Ishikawa (cell line): ENCODE results near the gene ADD1.

Source experiments
- CEBPB ChIP-seq: IDR thresholded peaks from 2 replicates; pipeline ENCODE4 v1.6.1; 2012
- CREB1 ChIP-seq: IDR thresholded peaks from 2 replicates; pipeline ENCODE4 v1.6.1; 2012; ENCODE audit warnings: low read depth
- EGR1 ChIP-seq: IDR thresholded peaks from 2 replicates; pipeline ENCODE4 v1.6.1; 2012
- EP300 ChIP-seq: IDR thresholded peaks from 2 replicates; pipeline ENCODE4 v1.6.1; 2012; ENCODE audit warnings: borderline replicate concordance
- FOXM1 ChIP-seq: IDR thresholded peaks from 2 replicates; pipeline ENCODE4 v1.6.1; 2012; ENCODE audit warnings: low read depth, borderline replicate concordance
- NFIC ChIP-seq: IDR thresholded peaks from 2 replicates; pipeline ENCODE4 v1.6.1; 2012
- RAD21 ChIP-seq: IDR thresholded peaks from 2 replicates; pipeline ENCODE4 v1.6.1; 2012; ENCODE audit warnings: low read depth
- TAF1 ChIP-seq: IDR thresholded peaks from 2 replicates; pipeline ENCODE4 v1.6.1; 2012; ENCODE audit warnings: low read depth, mild to moderate bottlenecking
- TCF12 ChIP-seq: IDR thresholded peaks from 2 replicates; pipeline ENCODE4 v1.6.1; 2012; ENCODE audit warnings: low read depth
- TEAD4 ChIP-seq: IDR thresholded peaks from 2 replicates; pipeline ENCODE4 v1.6.1; 2012
- YY1 ChIP-seq: IDR thresholded peaks from 2 replicates; pipeline ENCODE4 v1.6.1; 2012; ENCODE audit warnings: low read depth
- ZBTB7A ChIP-seq: IDR thresholded peaks from 2 replicates; pipeline ENCODE4 v1.6.1; 2012; ENCODE audit warnings: low read depth
- TF ChIP-seq, protein P1 (sequence below): IDR thresholded peaks from 2 replicates; pipeline ENCODE4 v1.6.1; 2012
- TF ChIP-seq, protein P2 (sequence below): IDR thresholded peaks from 2 replicates; pipeline ENCODE4 v1.6.1; 2012
- TF ChIP-seq, protein P3 (sequence below): IDR thresholded peaks from 2 replicates; pipeline ENCODE4 v1.6.1; 2012; ENCODE audit warnings: low read depth, mild to moderate bottlenecking

The ADD1 gene

DNA sequence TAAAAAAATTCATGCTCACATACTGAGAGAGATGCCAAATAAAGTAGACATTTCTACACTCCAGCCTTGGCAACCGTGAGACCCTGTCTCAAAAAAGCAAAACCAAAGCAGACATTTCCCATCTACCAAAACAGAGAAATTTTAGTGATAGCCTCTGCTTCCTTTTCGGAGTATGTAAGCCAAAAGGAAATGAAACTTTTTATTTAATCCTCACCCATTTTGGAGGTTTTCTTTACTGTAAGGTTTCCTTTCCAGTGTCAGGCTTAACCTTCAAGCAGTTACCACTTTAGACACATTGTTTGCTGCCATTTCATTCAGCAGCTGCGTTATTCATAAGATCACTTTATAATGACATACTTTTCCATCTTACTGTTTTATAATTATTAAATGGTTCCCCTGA is 15.9 kb downstream of the ADD1 start:
- TF ChIP-seq, protein P1, sequence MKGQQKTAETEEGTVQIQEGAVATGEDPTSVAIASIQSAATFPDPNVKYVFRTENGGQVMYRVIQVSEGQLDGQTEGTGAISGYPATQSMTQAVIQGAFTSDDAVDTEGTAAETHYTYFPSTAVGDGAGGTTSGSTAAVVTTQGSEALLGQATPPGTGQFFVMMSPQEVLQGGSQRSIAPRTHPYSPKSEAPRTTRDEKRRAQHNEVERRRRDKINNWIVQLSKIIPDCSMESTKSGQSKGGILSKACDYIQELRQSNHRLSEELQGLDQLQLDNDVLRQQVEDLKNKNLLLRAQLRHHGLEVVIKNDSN = no peak
- TF ChIP-seq EP300 (no peak), CREB1 (no peak), TCF12 (no peak), YY1 (no peak), NFIC (no peak), CEBPB (no peak), TAF1 (no peak), EGR1 (no peak)

DNA sequence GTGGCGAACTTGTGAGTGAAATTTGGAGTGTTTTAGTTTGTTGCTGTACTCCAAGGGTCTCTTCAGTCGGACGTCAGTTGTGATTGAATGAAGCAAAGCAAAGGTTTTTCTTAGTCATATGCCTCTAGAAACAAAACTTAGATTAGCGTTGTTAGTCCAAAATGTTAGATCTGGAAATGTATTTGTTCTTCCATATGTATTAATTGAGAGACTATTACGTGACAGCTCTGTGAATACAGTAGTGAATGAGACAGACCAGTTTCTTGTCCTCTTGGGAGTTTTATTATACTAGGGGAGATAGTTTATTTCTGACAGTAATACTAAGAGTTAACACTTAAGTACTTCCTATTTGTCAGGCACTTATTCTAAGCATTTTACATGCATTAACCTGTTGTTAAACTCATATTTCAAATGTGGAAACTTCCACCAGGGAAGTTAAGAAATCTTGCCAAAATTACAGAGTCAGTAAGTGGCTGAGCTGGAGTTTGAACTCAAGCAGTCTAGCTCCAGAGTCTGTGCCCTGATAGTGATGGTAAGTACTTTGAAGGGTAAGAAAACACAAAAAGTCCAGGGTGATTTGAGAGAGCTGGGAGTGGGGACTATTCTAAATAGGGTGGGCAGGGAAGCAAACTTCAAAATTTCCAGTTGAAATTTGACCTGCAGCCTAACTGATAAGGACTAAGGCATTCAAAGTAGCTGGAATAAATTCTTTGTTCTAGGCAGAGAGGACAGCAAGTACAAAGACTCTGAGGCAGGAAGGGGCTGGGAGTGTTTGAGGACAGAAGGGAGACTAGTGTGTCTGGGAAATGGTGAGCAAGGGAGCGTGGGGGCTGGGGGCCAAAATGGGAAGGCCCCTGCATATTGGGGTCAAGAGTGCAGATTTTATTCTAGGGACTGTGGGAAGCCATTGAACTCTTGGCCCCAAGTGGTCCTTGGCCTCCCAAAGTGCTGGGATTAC is 17.0 kb downstream of the ADD1 start:
- TF ChIP-seq TCF12 (no peak), FOXM1 (no peak)

GRCh38 chr4:2861631-2862436 is 18.2 kb downstream of the ADD1 start:
- no peak for TF ChIP-seq ZBTB7A
- TF ChIP-seq YY1 = no peak

DNA sequence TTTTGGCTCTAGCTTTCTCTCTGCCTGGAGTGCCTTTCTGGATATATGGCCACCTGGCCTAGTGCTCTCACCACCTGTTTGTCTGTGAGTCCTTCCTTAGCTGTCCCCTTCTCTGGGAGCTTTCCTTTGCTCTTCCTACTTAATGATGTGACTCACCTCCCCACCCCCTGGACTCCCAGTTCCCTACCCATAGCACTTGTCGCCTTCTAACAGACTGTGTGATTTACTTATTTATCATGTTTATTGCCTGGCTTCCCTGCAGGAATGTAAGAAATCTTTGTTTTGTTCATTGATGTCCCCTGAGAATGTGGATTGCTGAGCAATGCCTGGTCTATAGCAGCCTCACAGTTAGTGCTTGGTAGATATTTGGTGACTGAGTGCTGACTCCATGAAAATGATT is 18.9 kb downstream of the ADD1 start:
- TF ChIP-seq CREB1 (no peak), CEBPB (no peak), FOXM1 (no peak), RAD21 (no peak), EP300 (no peak)
- TF ChIP-seq, protein P2, sequence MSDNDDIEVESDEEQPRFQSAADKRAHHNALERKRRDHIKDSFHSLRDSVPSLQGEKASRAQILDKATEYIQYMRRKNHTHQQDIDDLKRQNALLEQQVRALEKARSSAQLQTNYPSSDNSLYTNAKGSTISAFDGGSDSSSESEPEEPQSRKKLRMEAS = no peak

DNA sequence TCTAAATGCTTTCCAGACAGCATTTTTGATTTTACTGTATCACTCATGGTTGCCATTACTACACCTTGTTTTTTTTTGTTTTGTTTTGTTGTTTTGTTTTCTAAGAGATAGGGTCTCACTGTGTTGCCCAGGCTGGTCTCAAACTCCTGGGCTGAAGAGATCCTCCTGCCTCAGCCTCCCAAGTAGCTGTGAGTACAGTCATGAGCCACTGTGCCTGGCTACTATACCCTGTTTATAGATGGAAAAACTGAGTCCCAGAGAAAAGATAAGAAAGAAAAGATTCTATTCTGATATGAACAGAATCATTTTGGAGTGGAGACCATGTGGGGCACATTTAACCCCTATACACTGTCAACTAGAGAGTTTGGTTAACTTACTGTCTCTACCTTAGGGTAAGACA is 20.0 kb downstream of the ADD1 start:
- TF ChIP-seq FOXM1 = no peak
- TF ChIP-seq CEBPB = no peak
- no peak for TF ChIP-seq TCF12
- no peak for TF ChIP-seq TAF1
- no peak for TF ChIP-seq RAD21
- TF ChIP-seq ZBTB7A = no peak
- no peak for TF ChIP-seq NFIC
- TF ChIP-seq, protein P1 = no peak
- no peak for TF ChIP-seq TEAD4
- TF ChIP-seq YY1 = no peak
- TF ChIP-seq EP300 = no peak
- TF ChIP-seq, protein P2 = no peak
- TF ChIP-seq, protein P3, sequence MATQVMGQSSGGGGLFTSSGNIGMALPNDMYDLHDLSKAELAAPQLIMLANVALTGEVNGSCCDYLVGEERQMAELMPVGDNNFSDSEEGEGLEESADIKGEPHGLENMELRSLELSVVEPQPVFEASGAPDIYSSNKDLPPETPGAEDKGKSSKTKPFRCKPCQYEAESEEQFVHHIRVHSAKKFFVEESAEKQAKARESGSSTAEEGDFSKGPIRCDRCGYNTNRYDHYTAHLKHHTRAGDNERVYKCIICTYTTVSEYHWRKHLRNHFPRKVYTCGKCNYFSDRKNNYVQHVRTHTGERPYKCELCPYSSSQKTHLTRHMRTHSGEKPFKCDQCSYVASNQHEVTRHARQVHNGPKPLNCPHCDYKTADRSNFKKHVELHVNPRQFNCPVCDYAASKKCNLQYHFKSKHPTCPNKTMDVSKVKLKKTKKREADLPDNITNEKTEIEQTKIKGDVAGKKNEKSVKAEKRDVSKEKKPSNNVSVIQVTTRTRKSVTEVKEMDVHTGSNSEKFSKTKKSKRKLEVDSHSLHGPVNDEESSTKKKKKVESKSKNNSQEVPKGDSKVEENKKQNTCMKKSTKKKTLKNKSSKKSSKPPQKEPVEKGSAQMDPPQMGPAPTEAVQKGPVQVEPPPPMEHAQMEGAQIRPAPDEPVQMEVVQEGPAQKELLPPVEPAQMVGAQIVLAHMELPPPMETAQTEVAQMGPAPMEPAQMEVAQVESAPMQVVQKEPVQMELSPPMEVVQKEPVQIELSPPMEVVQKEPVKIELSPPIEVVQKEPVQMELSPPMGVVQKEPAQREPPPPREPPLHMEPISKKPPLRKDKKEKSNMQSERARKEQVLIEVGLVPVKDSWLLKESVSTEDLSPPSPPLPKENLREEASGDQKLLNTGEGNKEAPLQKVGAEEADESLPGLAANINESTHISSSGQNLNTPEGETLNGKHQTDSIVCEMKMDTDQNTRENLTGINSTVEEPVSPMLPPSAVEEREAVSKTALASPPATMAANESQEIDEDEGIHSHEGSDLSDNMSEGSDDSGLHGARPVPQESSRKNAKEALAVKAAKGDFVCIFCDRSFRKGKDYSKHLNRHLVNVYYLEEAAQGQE = no peak
- no peak for TF ChIP-seq EGR1
- no peak for TF ChIP-seq CREB1

- TF ChIP-seq NFIC = no peak
- TF ChIP-seq YY1 = no peak
- no peak for TF ChIP-seq EP300
- TF ChIP-seq RAD21 = no peak
- TF ChIP-seq CREB1 = no peak
- no peak for TF ChIP-seq FOXM1
- TF ChIP-seq, protein P2 = no peak
Observed at GRCh38 chr4:2865196-2865780, 21.6 kb downstream of the ADD1 start.
